GM12873 (cell line): ENCODE results near the gene CFAP52.

Experiments used
- TF ChIP-seq, protein P1 (sequence below): IDR thresholded peaks from 2 replicates; pipeline ENCODE4 v1.5.1; 2012; ENCODE audit warnings: low read depth, mild to moderate bottlenecking, moderate library complexity, low read length, control low read depth; ENCODE audit not compliant: insufficient read depth; ENCODE audit errors: missing control alignments

The CFAP52 gene

DNA sequence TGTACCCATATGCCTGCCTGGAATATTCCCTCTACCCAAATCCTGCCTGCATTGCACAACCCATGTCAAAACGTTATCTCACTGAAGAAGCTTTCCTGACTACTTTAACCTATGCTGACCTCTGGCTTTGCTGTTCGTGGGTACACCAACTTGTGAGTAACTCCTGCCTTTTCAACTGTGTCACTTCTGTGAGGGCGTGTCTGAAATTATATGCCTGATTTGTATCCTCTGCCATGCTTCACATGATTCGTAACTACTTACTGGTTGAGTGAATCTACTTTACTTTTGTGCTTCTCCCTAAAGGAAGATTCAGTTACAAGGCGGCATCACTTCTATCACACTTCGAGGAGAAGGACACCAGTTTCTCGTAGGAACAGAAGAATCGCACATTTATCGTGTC lies 35.6 kb downstream of the CFAP52 start:
- TF ChIP-seq, protein P1, sequence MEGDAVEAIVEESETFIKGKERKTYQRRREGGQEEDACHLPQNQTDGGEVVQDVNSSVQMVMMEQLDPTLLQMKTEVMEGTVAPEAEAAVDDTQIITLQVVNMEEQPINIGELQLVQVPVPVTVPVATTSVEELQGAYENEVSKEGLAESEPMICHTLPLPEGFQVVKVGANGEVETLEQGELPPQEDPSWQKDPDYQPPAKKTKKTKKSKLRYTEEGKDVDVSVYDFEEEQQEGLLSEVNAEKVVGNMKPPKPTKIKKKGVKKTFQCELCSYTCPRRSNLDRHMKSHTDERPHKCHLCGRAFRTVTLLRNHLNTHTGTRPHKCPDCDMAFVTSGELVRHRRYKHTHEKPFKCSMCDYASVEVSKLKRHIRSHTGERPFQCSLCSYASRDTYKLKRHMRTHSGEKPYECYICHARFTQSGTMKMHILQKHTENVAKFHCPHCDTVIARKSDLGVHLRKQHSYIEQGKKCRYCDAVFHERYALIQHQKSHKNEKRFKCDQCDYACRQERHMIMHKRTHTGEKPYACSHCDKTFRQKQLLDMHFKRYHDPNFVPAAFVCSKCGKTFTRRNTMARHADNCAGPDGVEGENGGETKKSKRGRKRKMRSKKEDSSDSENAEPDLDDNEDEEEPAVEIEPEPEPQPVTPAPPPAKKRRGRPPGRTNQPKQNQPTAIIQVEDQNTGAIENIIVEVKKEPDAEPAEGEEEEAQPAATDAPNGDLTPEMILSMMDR: no peak

DNA sequence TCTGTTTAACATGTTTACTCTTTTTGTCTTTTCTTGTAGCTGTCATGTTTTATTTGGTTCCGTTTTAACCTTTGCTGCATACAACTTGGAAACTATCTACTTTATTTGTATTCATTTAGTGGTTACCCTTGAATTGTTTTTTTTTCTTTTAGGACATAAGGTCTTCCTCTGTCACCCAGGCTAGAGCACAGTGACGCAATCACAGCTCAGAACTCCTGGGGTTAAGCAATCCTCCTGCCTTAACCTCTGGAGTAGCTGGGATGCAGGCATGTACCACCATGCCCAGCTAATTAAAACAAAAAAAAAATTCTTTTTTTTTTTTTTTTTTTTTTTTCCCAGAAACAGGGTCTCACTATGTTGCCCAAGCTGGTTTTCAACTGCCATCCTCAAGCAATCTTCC lies 39.0 kb downstream of the CFAP52 start:
- TF ChIP-seq, protein P1: no peak

DNA sequence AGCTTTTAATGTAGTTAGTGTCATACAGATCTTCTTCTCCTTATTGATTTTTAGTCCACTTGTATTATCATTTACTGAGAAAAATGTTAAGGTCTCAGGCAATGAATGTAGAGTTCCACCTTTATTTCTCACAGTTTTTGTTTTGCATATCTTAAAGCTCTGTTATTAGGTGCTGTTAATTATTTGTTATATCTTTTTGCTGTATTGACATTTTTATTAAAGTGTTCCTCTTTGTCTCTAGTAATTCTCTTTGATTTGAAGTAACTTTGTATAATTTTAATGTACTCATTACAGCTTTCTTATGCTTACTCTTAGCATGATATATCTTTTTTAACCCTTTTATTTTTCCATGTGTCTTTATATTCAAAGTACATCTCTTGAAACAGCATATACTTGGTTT lies 46.5 kb downstream of the CFAP52 start:
- TF ChIP-seq, protein P1: no peak

DNA sequence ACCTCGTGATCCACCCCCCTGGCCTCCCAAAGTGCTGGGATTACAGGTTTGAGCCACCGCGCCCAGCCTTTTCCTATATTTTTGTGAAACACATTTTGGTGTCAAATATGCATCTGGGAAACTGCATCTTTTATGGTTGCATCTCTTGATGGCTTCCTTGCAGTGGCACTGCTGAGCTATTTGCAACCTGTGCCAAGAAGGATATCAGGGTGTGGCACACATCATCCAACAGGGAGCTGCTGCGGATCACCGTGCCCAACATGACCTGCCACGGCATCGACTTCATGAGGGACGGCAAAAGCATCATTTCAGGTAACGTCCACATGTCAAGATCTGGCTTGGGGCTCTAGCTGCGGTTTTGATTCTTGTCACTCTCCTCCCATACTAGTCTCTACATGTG lies 52.1 kb downstream of the CFAP52 start:
- TF ChIP-seq, protein P1: no peak

DNA sequence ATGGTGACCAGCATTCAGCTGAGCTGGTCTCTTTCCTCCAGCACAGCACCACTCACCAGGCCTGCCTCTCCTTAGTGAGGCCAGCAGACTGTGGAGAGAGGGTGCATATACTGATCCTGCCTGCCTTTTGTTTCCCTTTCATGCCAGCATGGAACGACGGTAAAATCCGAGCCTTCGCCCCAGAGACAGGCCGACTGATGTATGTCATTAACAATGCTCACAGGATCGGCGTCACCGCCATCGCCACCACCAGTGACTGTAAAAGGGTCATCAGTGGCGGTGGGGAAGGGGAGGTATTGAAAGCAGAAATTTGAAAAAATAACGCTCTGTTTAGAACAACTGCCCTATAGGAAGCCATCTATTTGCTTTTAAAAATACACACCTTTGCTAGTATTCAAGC lies 56.3 kb downstream of the CFAP52 start:
- TF ChIP-seq, protein P1: no peak

DNA sequence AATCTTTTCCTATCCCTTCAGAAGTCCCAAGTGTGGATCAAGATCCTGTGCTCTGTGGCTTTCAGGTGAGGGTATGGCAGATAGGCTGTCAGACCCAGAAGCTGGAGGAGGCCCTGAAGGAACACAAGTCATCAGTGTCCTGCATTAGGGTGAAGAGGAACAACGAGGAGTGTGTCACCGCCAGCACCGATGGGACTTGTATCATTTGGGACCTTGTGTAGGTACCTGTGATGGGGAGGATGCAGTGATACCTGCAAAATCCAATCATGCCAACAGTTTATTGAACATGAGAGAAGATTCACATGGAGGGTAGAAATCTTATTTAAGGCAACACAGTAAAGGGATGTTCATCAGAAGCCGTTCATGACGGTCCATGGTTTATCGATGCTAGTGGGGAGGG lies 58.9 kb downstream of the CFAP52 start:
- TF ChIP-seq, protein P1: no peak

DNA sequence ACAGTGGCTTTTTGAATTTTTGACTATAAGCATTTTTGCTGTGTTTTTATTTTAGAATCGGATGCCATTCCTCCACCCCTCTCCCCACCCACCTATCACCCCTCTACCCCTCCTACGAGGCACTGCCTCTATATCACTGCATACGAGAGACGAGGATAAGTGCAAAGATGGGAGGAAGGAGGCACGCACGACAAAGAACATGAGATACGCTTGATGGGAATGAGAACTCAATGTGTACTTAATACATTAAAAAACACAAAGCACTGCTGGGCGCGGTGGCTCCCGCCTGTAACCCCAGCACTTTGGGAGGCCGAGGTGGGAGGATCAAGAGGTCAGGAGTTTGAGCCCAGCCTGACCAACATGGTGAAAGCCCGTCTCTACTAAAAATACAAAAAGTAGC lies 60.1 kb downstream of the CFAP52 start:
- TF ChIP-seq, protein P1: no peak
